Measurements from ENCODE around the gene XPA. TPM values are rescaled to one million over a fixed set of nuclear protein-coding genes. Genes with fewer than 3 reads are reported as not detected.

The XPA gene
- total and polyA plus RNA-seq, 2 of the 13 experiments (the other 11 are each of a cell fraction or from before 2014, with no cell fraction given) = 2.3 to 15.2 TPM

- TF ChIP-seq PHF21A (CRISPR knock-in tag; IDR thresholded peaks at IDR 0.05) (no peak), SIN3B (IDR thresholded peaks at IDR 0.05; ENCODE audit: low read length) (no peak)
These were observed 68.5 kb downstream of the XPA start (continued) for GRCh38 chr9:97628668-97629067.

GRCh38 chr9:97627624-97628023, 69.5 kb downstream of the XPA start:
- Histone ChIP-seq H3K9ac (ENCODE audit: insufficient read depth, low read depth, low read length) (no peak overlapping the region), H3K27ac (ENCODE audit: extremely low read length, insufficient read depth, low read length) (no peak overlapping the region), H3K36me3 (replicated peaks in 1 of 2; ENCODE audit: control insufficient read depth in 1 of 2, insufficient read depth in 2 of 2, low read length in 2 of 2) (peaks cover 0 to 34% of the 10 kb centered on the region in 2 experiments; a peak in 3 of 5 replicates), H3K79me2 (ENCODE audit: insufficient read depth, low read length) (peaks cover 37% of the 10 kb centered on the region), H3K4me1 (ENCODE audit: insufficient read depth, low read length) (peaks cover 21% of the 10 kb centered on the region), H3K4me2 (ENCODE audit: low read depth, low read length) (no peak overlapping the region), H4K20me1 (ENCODE audit: insufficient read depth, low read length) (no peaks in the 10 kb centered on the region), H3K4me3 (replicated peaks in 1 of 3; ENCODE audit: insufficient read depth in 1 of 3, low read depth in 2 of 3, low read length in 3 of 3) (no peak overlapping the region), H3K9me3 (ENCODE audit: low read length) (no peaks in the 10 kb centered on the region), H3K27me3 (ENCODE audit: control insufficient read depth in 1 of 2, insufficient read depth in 2 of 2, low read length in 2 of 2) (peaks cover 0 to 6% of the 10 kb centered on the region in 2 experiments; a peak in 1 of 5 replicates), H2AFZ (ENCODE audit: low read length) (no peak overlapping the region)
- intact Hi-C loops (cut with micrococcal nuclease; ENCODE audit: unreplicated experiment) = no loop called here
- in situ Hi-C loops (cut with HindIII; ENCODE audit: extremely low pct_ligation_motif_present, low pct_unique_long_range_greater_than_20kb) = no loop called here
- POLR2A ChIA-PET = no interaction called here
- WGBS (ENCODE audit: low lambda C conversion rate) = 75% methylated on average over 5 of the region's 5 CpGs
- no TSS peak for BruUV-seq (replicated peaks)
- TF ChIP-seq ZSCAN5A (CRISPR knock-in tag; IDR thresholded peaks at IDR 0.05; ENCODE audit: borderline replicate concordance) = no peak
- TF ChIP-seq ATF7 (IDR thresholded peaks at IDR 0.05) = no peak
- TF ChIP-seq ATF7 (CRISPR knock-in tag; IDR thresholded peaks at IDR 0.05) = no peak
- no peak for TF ChIP-seq THAP9 (CRISPR knock-in tag; IDR thresholded peaks at IDR 0.05; ENCODE audit: borderline replicate concordance)
- no peak for TF ChIP-seq ZNF503 (CRISPR knock-in tag; IDR thresholded peaks at IDR 0.05)
- TF ChIP-seq ZNF20 (CRISPR knock-in tag; IDR thresholded peaks at IDR 0.05) = no peak
- TF ChIP-seq RARA (CRISPR knock-in tag; IDR thresholded peaks at IDR 0.05) = no peak
- no peak for TF ChIP-seq ZBTB34 (CRISPR knock-in tag; IDR thresholded peaks at IDR 0.05)
- TF ChIP-seq ZNF776 (CRISPR knock-in tag; IDR thresholded peaks at IDR 0.05) = no peak
- TF ChIP-seq ZNF280B (CRISPR knock-in tag; IDR thresholded peaks at IDR 0.05; ENCODE audit: borderline replicate concordance) = no peak
- CTCF ChIA-PET (ENCODE audit: low intra/inter-chr PET ratio, low total read pairs) = no interaction called here
- ATAC-seq = no peak
- DNase-seq (ENCODE audit: low spot score) = no peak
- no peak for FAIRE-seq

Data from HepG2 (cell line).